Right renal pelvis (tissue), 4 donors: ENCODE data around the gene NMUR1. TPM values are rescaled to one million over a fixed set of nuclear protein-coding genes. Genes with fewer than 3 reads are reported as not detected.

Source experiments
- DNase-seq, 4 donors: peaks; one replicate each; pipeline ENCODE4 v3.0.0-alpha.2; 2013; ENCODE audit warnings: low read depth in 4 of 4, low spot score in 3 of 4, missing footprints in 1 of 4
- polyA plus RNA-seq, 4 donors: library from polyadenylated mRNA; unstranded; fragments of 120-200 nt; gene quantifications; one replicate each; pipeline ENCODE4 v1.2.1, GENCODE V29; 2013; ENCODE audit not compliant: insufficient read length in 4 of 4

NMUR1 gene
- polyA plus RNA-seq, 4 donors = 0.51 to 0.98 (median 0.58) TPM

GRCh38 chr2:231554748-231555545, 24.7 kb upstream of the NMUR1 start:
- DNase-seq = peak in 3 of 4 donors; percentile 41 to 67 (median 47)

- DNase-seq = no peak
These were observed 24.1 kb upstream of the NMUR1 start for GRCh38 chr2:231554327-231554726.

GRCh38 chr2:231552752-231553151, 22.5 kb upstream of the NMUR1 start:
- DNase-seq = no peak

- DNase-seq = no peak
These were observed 19.4 kb upstream of the NMUR1 start for GRCh38 chr2:231549446-231550239.

- no peak for DNase-seq
These were observed 18.5 kb upstream of the NMUR1 start for GRCh38 chr2:231548752-231549151.

GRCh38 chr2:231547315-231548110, 17.3 kb upstream of the NMUR1 start:
- no peak for DNase-seq

- DNase-seq = no peak
These were observed 15.9 kb upstream of the NMUR1 start for GRCh38 chr2:231546014-231546715.

- DNase-seq = no peak
These were observed 15.1 kb upstream of the NMUR1 start for GRCh38 chr2:231545105-231545902.

- DNase-seq = no peak
These were observed 11.9 kb upstream of the NMUR1 start for GRCh38 chr2:231542136-231542535.

GRCh38 chr2:231541645-231542044, 11.4 kb upstream of the NMUR1 start:
- DNase-seq = no peak

GRCh38 chr2:231539991-231540390, 9.7 kb upstream of the NMUR1 start:
- no peak for DNase-seq

- DNase-seq = no peak
These were observed 5.7 kb upstream of the NMUR1 start for GRCh38 chr2:231535961-231536360.

GRCh38 chr2:231533777-231534125, 3.5 kb upstream of the NMUR1 start:
- no peak for DNase-seq

- DNase-seq = no peak
These were observed 3.0 kb upstream of the NMUR1 start for GRCh38 chr2:231533086-231533776.

- no peak for DNase-seq
These were observed 2.5 kb upstream of the NMUR1 start for GRCh38 chr2:231532756-231533035.

- DNase-seq = no peak
These were observed 1.9 kb upstream of the NMUR1 start for GRCh38 chr2:231531883-231532755.

- DNase-seq = no peak
These were observed 1.2 kb upstream of the NMUR1 start for GRCh38 chr2:231531466-231531865.

- no peak for DNase-seq
These were observed 1.6 kb downstream of the NMUR1 start for GRCh38 chr2:231528636-231529030.
